ENCODE measurements around the gene CASZ1.

Gene CASZ1

GRCh38 chr1:10671622-10672342 is 124.7 kb downstream of the CASZ1 start:
- DNase-seq (ENCODE audit: extremely low read depth, low read depth), result no peak
- TF ChIP-seq CTCF (IDR thresholded peaks at IDR 0.05; ENCODE audit: low read depth, low read length, missing control alignments), result no peak

GRCh38 chr1:10671090-10671489 is 125.4 kb downstream of the CASZ1 start:
- no peak for TF ChIP-seq CTCF (IDR thresholded peaks at IDR 0.05; ENCODE audit: low read depth, low read length, missing control alignments)
- no peak for DNase-seq (ENCODE audit: extremely low read depth, low read depth)
- no peak overlapping the region for H3K4me3 ChIP-seq (replicated peaks; ENCODE audit: low read depth, low read length)

More at GRCh38 chr1:10671622-10672342, 124.7 kb downstream of the CASZ1 start:
- no peak overlapping the region for H3K4me3 ChIP-seq (replicated peaks; ENCODE audit: low read depth, low read length)

- no peak for DNase-seq (ENCODE audit: extremely low read depth, low read depth)
- no peak for TF ChIP-seq CTCF (IDR thresholded peaks at IDR 0.05; ENCODE audit: low read depth, low read length, missing control alignments)
Observed at GRCh38 chr1:10670190-10670589, 126.3 kb downstream of the CASZ1 start.

GRCh38 chr1:10669570-10669969 is 126.9 kb downstream of the CASZ1 start:
- no peak for DNase-seq (ENCODE audit: extremely low read depth, low read depth)
- H3K4me3 ChIP-seq (replicated peaks; ENCODE audit: low read depth, low read length), result no peak overlapping the region
- TF ChIP-seq CTCF (IDR thresholded peaks at IDR 0.05; ENCODE audit: low read depth, low read length, missing control alignments), result no peak

More at GRCh38 chr1:10670190-10670589, 126.3 kb downstream of the CASZ1 start:
- no peak overlapping the region for H3K4me3 ChIP-seq (replicated peaks; ENCODE audit: low read depth, low read length)

- H3K4me3 ChIP-seq (replicated peaks; ENCODE audit: low read depth, low read length), result no peak overlapping the region
- DNase-seq (ENCODE audit: extremely low read depth, low read depth), result no peak
- no peak for TF ChIP-seq CTCF (IDR thresholded peaks at IDR 0.05; ENCODE audit: low read depth, low read length, missing control alignments)
Observed at GRCh38 chr1:10667861-10668761, 128.3 kb downstream of the CASZ1 start.

GRCh38 chr1:10665930-10666850 is 130.3 kb downstream of the CASZ1 start:
- no peak for TF ChIP-seq CTCF (IDR thresholded peaks at IDR 0.05; ENCODE audit: low read depth, low read length, missing control alignments)
- DNase-seq (ENCODE audit: extremely low read depth, low read depth), result no peak

More at GRCh38 chr1:10665930-10666850, 130.3 kb downstream of the CASZ1 start:
- H3K4me3 ChIP-seq (replicated peaks; ENCODE audit: low read depth, low read length), result no peak overlapping the region

All from HFF-Myc (cell line).